ENCODE results near the gene NTN3.

NTN3 gene

DNA sequence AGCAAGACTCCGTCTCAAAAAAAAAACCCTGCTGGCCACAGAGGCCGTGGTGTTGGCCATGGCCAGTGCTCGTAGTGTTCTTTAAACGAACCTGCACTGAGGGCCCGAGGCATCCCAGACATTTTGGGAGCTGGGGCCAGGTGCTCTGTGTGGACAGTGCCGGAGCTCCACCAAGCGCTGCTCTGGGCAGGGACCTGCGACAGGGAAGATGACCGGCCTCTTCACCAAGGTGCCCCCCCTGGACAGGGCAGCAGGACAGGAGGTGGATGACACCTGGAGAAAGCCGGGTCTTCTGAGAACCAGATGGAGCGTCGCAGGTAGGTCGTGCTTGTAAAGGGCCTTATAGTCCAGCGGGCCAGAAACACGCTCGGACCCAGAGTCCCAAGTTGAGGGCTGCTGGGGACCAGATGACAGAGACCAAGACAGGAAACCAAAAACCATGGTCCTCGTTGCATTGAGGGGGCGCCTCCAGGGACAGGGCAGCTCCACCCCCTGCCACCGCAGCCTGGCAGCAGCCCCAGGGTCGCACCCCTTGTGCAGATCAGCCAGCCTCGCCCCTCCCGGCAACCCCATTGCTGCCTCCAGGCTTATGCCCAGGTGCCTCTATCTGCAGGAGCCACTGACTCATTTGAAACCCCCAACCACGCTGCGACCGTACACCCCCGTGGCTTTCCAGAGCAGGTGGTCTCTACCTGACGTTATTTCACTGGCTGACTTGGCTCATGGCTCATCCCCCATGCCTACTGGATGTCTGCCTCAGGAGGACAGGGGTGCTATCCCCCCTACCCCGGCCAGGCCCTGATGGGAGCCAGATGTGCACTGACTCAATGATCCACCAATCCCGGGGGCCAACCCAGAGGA lies 4.2 kb upstream of the NTN3 start:
- no peak for DNase-seq (ENCODE audit: low read depth)

DNA sequence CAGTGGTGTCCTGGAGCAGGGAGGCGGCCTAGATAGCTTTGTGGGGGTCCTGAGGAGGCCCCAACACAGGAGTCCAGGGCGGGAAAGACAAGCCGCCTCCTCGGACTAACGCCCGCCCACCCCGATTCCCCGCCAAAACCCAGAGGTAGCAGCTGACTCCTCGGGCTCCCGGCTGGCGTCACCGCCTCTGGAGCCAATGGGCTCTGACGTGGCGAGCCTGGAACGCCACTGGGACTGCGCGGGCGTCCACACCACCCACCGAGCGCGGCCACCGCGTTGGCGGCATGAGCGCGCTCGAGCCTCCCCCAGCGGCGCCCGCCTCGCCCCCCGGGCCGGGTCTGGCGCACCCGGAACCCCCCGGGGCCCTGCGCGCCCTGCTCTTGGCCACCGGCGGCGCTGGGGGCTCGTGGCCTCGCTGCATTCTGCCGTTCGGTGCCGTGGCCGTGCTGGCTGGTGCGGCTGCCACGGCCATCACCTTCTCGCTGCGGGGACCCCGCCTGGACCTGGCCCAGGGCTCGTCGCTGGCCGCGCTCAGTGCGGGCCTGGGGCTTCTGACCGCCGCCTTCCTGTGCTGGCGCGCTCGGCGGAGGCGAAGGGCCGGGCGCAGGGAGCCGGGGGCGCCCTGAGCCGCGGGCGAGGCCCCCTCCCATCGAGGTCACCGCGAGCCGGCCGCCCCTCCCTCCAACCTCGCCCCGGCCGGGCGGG lies 3.4 kb upstream of the NTN3 start:
- DNase-seq (ENCODE audit: low read depth) = no peak

DNA sequence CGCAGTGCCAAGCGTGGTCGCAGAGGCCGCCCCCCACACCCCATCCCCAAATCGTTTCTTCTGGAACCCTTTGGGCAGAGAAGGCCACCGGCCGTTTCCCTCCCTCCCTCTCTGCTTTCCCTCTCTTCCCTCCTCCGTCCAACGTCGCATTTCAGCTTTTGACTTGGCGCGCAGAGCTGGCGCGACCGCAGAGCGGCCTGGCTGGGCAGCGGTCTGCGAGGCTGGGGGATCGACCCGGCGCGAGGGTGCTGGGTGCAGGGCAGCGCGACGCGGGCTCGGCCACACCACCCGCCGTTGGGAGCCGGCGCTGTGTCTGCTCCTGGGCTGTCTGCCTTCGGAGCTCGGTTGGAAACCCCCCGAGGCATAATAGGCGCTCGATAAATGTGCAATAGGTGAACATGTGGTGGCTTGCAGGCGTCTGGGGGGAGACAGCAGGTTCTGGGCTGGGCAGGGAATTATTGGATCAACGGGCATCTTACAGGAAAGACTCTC lies 2.8 kb upstream of the NTN3 start:
- DNase-seq (ENCODE audit: low read depth) = no peak

DNA sequence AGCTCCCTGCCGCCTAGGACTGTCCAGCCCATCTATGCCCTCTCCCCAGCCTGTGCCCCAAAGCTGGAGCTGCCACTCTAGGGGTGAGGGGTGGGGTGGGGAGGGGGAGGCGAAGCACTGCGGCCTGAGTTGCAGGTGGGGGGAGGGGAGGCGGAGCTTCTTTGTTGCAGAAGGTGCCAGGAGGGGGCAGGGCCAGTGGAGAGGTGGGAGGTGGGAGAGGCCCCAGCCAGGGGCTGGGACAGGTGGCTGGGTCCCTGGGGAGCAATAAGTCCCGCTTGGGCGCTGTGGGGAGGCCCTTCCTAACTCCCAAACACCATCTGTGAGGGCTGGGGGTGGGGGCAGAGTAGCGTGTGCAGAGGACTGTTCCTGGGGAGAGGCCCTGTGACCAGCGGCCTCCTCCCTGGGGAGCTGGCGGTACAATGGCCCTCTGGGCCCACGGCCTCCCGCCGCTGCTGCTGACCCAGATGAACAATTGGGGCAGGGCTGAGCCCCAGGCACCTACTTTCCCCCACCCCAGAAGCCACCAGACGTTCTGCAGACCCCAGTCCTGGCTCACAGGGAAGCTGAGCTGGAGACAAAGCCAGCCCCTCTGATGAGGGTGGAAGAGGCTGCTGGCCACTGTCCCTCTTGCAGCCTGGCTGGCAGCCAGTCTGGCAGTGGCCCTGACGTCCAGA lies 2.2 kb upstream of the NTN3 start:
- DNase-seq (ENCODE audit: low read depth) = no peak

DNA sequence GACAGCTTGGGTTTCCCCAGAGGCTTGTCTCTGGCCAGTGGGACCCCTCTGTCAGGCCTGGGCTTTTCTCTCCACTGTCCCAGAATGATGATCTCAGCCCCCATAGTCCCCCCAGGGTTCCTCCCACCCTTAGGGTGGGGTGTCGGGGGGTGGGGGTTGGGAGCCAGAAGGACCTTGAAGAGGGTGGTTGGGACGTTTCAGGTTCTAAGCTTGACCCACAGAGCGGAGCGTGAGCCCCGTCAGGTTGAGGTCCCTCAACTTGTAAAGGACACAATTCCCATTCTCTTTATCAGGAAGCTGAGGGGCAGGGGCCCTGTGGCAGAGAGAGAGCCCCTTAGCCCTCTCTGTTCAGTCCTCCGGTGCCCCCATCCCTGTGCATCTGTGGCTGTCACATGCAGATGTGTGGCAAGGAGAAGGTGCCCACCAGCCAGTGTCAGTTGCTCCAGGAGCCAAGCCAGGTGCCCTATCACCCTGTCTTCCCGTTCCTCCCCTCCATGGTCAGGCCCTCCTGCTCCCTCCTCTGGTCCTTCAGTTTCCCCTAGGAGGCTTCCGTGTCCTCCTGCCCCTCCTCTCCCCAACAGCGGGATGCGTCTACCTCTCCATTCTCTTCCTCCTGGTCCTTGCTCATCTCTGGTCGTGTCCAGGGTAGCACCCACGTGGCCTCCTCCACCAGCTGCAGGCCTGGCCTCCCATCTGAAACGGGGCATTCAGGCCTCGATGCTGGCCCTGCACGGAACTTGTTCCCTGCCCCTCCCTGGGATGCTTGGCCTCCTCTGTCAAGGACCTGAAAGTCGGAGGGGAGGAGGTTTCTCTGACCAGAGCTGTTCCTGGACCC lies 1.5 kb upstream of the NTN3 start:
- DNase-seq (ENCODE audit: low read depth) = no peak

DNA sequence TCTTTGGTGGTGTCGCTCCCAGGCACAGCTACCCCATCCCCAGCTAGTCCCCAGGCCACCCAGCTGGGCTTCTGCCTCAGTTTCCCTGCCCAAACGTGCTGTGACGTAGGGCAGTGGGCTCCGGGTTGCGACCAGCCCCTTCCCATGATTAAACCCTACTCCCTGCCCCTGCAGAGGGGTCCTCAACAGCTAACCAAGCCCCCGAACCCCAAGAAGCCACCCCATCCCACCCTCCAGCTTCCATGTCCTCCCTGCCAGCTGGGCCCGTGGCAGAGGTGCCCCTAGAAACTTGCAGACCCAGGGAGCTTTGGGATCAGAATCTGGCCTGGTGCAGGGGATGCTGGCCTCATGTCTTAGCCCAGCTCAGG lies 879 bp upstream of the NTN3 start:
- DNase-seq (ENCODE audit: low read depth) = no peak

DNA sequence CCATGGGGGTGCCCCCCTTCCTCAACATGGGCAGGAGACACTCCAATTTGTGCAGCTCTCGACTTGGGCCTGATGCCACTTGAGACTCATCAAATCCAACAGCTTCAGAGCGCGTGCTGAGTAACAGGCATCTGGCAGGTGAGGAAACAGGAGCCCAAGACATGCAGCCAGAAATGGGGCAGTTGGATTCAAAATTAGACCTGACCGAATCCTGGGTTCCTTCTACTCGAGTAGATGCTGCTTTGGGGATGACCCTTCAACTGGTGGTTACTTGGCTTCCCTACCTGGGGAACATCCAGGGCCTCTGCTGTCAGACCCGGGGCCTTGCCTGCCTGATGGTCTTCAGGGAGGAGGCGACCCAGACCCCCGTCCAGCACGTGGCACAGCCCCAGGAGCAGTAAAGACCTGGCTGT lies 488 bp upstream of the NTN3 start:
- DNase-seq (ENCODE audit: low read depth) = no peak

DNA sequence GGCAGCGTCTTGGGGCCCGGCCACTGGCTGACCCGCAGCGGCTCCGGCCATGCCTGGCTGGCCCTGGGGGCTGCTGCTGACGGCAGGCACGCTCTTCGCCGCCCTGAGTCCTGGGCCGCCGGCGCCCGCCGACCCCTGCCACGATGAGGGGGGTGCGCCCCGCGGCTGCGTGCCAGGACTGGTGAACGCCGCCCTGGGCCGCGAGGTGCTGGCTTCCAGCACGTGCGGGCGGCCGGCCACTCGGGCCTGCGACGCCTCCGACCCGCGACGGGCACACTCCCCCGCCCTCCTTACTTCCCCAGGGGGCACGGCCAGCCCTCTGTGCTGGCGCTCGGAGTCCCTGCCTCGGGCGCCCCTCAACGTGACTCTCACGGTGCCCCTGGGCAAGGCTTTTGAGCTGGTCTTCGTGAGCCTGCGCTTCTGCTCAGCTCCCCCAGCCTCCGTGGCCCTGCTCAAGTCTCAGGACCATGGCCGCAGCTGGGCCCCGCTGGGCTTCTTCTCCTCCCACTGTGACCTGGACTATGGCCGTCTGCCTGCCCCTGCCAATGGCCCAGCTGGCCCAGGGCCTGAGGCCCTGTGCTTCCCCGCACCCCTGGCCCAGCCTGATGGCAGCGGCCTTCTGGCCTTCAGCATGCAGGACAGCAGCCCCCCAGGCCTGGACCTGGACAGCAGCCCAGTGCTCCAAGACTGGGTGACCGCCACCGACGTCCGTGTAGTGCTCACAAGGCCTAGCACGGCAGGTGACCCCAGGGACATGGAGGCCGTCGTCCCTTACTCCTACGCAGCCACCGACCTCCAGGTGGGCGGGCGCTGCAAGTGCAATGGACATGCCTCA lies 773 bp downstream of the NTN3 start:
- no peak for DNase-seq (ENCODE audit: low read depth)

DNA sequence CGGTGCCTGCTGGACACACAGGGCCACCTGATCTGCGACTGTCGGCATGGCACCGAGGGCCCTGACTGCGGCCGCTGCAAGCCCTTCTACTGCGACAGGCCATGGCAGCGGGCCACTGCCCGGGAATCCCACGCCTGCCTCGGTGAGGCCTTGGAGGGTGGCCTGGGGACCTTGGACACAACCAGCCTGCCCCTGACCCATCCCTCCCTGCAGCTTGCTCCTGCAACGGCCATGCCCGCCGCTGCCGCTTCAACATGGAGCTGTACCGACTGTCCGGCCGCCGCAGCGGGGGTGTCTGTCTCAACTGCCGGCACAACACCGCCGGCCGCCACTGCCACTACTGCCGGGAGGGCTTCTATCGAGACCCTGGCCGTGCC lies 1.4 kb downstream of the NTN3 start:
- no peak for DNase-seq (ENCODE audit: low read depth)

DNA sequence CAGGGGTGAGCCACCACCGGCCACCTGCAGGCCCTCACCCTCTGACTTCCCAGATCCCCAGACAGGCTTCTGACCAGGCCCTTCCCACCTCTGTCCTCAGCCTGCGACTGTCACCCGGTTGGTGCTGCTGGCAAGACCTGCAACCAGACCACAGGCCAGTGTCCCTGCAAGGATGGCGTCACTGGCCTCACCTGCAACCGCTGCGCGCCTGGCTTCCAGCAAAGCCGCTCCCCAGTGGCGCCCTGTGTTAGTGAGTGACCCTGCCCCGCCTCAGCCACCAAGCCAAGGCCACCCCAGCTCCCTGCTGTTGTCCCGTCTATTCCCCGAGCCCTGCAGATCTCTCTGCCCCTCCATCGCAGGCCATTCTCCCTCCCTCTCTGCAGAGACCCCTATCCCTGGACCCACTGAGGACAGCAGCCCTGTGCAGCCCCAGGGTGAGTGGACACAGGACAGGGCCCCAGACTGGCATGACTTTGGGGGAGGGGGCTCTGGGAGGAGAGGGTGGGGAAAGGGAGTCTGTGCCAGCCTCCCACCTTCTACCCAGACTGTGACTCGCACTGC lies 1.9 kb downstream of the NTN3 start:
- no peak for DNase-seq (ENCODE audit: low read depth)

DNA sequence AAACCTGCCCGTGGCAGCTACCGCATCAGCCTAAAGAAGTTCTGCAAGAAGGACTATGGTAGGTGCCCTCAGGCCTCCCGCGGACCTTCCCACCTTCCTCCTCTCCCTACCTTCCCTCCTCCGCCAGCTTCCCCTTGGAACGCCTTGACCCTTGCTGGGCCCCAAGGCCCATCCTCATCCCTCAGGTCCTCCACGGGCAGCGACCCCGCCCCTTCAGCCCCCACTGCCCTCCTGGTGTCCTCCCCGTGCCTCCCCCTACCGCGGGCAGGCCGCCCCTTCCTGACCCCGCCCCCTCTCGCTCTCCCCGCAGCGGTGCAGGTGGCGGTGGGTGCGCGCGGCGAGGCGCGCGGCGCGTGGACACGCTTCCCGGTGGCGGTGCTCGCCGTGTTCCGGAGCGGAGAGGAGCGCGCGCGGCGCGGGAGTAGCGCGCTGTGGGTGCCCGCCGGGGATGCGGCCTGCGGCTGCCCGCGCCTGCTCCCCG lies 2.4 kb downstream of the NTN3 start:
- no peak for DNase-seq (ENCODE audit: low read depth)

DNA sequence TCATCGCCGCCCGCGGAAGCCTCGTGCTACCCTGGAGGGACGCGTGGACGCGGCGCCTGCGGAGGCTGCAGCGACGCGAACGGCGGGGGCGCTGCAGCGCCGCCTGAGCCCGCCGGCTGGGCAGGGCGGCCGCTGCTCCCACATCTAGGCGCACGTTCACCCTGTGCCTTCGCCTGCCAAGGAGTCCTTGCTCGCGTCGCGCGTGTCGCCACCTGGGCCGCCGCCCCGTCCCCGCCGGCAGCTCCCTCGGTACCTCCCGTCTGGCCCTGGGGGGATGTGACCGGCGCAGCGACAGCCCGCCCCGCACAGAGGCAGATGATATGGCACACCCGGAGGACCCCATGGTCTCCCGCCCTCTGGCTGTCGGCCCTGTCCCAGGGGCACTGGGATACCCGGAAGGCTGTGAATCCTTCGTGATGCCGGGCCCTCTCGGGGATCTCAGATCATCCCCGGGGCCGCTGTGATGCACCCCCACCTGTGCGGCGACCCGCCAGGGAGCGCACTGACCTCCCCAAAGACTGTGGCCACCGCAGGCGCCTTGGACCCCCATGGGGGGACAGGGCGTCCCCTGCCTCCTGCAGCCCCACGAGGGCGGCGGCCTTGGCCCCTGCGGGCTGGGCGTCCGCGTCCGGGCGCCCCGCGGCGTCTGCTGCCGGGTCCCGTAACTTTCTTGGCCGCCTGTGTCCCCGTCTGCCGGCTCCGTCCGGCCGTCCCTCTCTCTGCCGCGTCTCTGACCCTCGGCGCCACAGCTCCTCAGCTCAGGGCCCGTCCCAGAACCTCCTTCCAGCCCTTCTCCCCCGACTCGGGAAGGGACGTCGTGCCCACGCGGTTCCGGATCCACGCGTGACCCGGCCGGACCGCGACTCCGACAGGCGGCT lies 3.1 kb downstream of the NTN3 start:
- DNase-seq (ENCODE audit: low read depth) = no peak

DNA sequence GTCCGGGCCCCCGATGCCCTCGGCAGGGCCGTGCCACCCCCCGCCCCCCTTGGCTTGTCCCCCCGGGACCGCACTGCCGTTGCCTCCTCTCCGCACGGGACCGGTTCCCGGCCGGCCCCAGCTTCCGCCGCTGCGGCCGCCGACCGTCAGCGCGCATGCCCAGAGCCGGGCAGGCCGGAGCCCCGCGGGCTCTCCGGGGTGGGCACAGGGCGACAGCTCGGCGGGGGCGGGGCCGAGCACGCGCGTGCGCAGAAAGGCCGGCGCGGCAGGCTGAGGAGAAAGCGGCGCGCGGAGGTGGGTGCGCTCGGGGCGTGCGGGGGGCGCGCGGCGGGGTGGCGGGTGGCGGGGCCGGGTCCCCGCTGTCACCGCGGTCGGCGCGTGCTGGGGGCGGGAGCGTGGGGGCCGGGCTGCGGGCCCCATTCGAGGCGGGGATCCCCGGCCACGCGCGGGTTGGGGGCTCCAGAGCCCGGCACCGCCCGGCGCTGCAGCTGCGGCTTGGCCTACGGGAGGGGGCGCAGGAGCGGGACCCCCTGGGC lies 3.8 kb downstream of the NTN3 start, which contains the start of gene TBC1D24:
Gene TBC1D24 (plus strand): TSS at position 251 of the 536 bp plus-strand sequence. CDS start 21,022 bp downstream, outside the sequence.
- no peak for DNase-seq (ENCODE audit: low read depth)

DNA sequence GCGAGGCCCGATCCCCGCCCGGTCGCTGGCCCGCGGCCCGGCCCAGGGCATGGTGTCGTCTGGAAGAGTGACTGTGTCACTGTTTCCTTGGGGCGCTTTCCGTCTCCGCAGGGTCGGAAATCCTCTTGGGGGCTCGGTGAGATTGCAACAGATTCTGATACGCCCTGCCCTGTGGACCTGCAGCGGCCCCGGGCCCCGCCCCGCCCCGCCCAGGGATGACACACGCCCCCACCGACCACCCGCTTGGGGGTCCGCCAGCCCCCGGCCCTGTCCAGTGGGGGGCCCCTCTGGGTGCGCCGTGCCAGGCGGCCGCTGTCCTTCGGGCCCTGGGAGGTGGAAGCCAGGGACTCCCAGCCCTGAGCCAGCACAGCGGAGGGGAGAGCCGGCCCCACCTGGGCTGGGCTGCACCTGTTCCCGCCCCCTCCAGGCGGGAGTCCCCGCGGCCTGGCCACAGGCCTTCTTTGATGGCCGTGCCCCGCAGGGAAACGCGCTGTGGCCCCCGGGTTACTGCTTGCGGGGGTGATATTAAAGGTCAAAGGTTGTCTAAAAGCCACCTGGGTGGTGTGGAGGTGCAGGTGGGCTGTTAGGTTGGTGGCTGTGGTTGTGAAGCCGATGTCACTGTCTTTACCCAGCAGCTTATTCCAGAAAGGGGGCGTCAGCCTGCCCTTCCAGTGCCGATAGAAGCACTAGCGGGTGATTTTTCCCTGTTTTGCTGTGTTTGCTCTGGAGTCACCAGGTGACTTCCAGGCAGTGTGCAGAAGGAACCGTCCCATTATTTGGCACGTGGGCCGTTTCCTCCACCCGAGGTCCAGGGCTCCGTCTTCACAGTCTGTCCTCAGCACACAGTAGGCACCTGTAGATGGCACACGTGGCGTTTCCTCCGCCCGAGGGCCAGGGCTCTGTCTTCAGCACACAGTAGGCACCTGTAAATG lies 4.6 kb downstream of the NTN3 start:
- no peak for DNase-seq (ENCODE audit: low read depth)

DNA sequence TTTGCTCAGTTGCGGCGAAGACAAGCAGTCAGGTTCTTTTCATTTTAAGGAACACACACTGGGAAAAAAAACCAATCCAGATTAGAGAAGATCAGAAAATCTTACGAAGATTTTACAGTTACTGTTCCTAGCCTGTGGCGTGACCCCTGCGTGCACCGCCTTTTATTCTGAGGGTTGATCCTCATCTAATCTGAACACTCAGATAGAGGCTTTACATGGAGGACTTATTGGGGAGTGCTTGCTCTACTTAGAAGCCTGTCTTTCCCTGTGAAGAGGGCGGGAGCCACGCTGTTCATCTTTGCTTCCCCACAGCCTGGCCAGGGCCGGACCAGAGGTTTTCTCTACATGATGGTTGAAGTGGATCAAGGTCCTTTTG lies 5.2 kb downstream of the NTN3 start:
- no peak for DNase-seq (ENCODE audit: low read depth)

DNA sequence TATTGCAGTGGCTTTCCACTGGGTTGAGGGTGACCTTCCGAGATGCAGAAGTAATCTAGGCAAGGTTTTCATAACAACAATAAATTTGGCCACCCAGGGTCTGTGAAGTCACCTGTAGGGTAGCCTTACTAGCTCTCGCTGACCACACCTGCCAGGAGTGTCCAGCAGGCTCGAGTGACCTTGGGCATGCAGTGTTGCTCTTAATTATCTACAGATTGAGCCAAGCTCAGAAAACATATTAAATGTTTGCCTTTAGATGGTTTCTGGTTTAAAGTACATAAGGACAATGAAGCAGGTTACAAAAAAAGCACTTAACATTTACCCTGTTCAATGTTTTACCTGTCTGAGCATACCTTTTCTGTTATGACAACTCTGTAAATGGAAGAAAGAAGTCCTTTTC lies 5.6 kb downstream of the NTN3 start:
- DNase-seq (ENCODE audit: low read depth) = no peak

DNA sequence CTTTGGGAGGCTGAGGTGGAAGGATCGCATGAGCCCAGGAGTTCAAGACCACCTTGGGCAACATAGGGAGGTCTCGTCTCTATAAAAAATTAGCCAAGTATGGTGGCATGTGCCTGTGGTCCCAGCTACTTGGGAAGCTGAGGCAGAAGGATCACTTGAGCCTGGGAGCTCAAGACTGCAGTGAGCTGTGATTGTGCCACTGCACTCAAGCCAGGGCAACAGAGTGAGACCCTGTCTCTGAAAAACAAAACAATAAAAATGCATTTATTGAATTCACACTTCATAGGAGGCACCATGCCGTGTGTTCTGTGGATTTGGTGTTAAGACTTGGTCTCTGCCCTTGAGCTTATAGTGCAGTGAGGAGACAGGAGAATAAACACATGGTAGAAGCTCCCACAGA lies 6.2 kb downstream of the NTN3 start:
- DNase-seq (ENCODE audit: low read depth) = no peak

DNA sequence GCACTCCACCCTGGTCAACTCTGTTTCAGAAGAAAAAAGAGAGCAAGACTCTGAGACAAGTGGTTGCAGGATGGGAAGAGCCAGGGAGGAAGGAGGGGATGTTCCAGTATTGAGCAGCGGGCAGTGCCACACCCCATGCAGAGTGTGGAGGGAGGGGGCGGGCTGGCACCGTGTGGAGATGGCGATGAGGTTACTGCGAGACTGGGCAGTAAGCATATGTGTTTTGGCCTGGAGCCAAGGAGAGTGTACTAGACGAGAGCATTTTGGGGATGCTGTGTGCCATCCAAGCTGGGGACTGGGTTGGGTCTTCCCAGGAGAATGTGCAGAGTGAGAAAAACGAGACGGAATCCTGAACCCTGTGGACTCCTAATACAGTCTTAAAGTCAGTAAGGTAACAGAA lies 7.2 kb downstream of the NTN3 start:
- no peak for DNase-seq (ENCODE audit: low read depth)
